HUES48 (cell line): ENCODE data around the gene SEM1.

ENCODE experiments used
- H3K27ac ChIP-seq: one replicate; pipeline ENCODE4 v1.7.0; 2013; ENCODE audit warnings: low read depth, low read length, inconsistent platforms
- H3K27me3 ChIP-seq: 2 replicates; pipeline ENCODE4 v1.6.1; 2013; ENCODE audit warnings: mild to moderate bottlenecking, low read length; ENCODE audit not compliant: control insufficient read depth, insufficient read depth
- H3K36me3 ChIP-seq: 2 replicates; pipeline ENCODE4 v1.6.1; 2013; ENCODE audit warnings: low read length; ENCODE audit not compliant: control insufficient read depth, insufficient read depth
- H3K4me1 ChIP-seq: 2 replicates; pipeline ENCODE4 v1.6.1; 2013; ENCODE audit warnings: mild to moderate bottlenecking, low read length; ENCODE audit not compliant: control insufficient read depth, insufficient read depth
- H3K4me3 ChIP-seq: 2 replicates; pipeline ENCODE4 v1.5.1; 2013; ENCODE audit warnings: mild to moderate bottlenecking, low read depth, low read length
- H3K9ac ChIP-seq: 2 replicates; pipeline ENCODE4 v1.6.1; 2013; ENCODE audit warnings: mild to moderate bottlenecking, low read depth, low read length, moderate library complexity
- H3K9me3 ChIP-seq: 2 replicates; pipeline ENCODE4 v1.6.1; 2013; ENCODE audit warnings: low read length; ENCODE audit not compliant: control insufficient read depth, insufficient read depth

Gene SEM1

DNA sequence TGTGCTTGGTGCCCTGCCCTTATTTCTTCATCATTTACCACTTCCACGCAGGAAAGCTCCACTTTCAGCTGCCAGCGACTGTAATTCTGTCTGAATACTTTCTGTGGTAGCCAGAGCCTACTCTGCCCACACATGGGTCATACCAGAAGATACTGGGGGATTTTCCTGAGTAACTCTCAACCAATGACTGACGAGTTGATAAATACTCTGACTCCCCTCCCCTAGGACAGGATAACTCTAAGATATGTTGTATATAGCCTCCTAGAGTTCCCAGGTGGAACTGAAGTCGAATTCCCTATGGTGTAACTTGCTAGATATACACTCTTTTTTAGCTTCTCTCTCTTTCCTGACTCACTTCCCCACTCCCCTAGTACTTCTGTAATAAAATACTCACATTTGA lies 29.8 kb downstream of the SEM1 start:
- Histone ChIP-seq H3K27ac (no peak overlapping the region), H3K9me3 (no peaks in the 10 kb centered on the region), H3K4me3 (no peak overlapping the region), H3K27me3 (no peaks in the 10 kb centered on the region), H3K4me1 (no peaks in the 10 kb centered on the region), H3K9ac (no peak overlapping the region), H3K36me3 (no peaks in the 10 kb centered on the region)

GRCh38 chr7:96676919-96677318 lies 32.7 kb downstream of the SEM1 start:
- Histone ChIP-seq H3K27ac (no peak overlapping the region), H3K27me3 (no peaks in the 10 kb centered on the region), H3K9ac (no peak overlapping the region), H3K4me1 (no peaks in the 10 kb centered on the region), H3K4me3 (no peak overlapping the region), H3K36me3 (peaks cover 2% of the 10 kb centered on the region; the same call in 1 of the 2 replicates), H3K9me3 (no peaks in the 10 kb centered on the region)

GRCh38 chr7:96675548-96675947 lies 34.1 kb downstream of the SEM1 start:
- H3K27ac ChIP-seq, result no peak overlapping the region
- H3K4me1 ChIP-seq, result no peaks in the 10 kb centered on the region
- no peaks in the 10 kb centered on the region for H3K27me3 ChIP-seq
- no peak overlapping the region for H3K4me3 ChIP-seq
- no peaks in the 10 kb centered on the region for H3K9me3 ChIP-seq
- H3K36me3 ChIP-seq, result peaks cover 2% of the 10 kb centered on the region; the same call in 1 of the 2 replicates
- H3K9ac ChIP-seq, result no peak overlapping the region

- Histone ChIP-seq H3K27me3 (no peaks in the 10 kb centered on the region), H3K9ac (no peak overlapping the region), H3K36me3 (peaks cover 2% of the 10 kb centered on the region; the same call in 1 of the 2 replicates), H3K4me1 (no peaks in the 10 kb centered on the region), H3K9me3 (no peaks in the 10 kb centered on the region), H3K4me3 (no peak overlapping the region), H3K27ac (no peak overlapping the region)
These were observed 35.1 kb downstream of the SEM1 start for GRCh38 chr7:96674565-96674964.

- Histone ChIP-seq H3K27me3 (no peaks in the 10 kb centered on the region), H3K9me3 (no peaks in the 10 kb centered on the region), H3K4me1 (no peaks in the 10 kb centered on the region), H3K9ac (no peak overlapping the region), H3K27ac (no peak overlapping the region), H3K36me3 (peaks cover 2% of the 10 kb centered on the region; the same call in 1 of the 2 replicates), H3K4me3 (no peak overlapping the region)
These were observed 37.8 kb downstream of the SEM1 start for GRCh38 chr7:96671854-96672253.

- no peaks in the 10 kb centered on the region for H3K27me3 ChIP-seq
- H3K9ac ChIP-seq, result no peak overlapping the region
- no peak overlapping the region for H3K4me3 ChIP-seq
- no peak overlapping the region for H3K27ac ChIP-seq
- no peaks in the 10 kb centered on the region for H3K4me1 ChIP-seq
- no peaks in the 10 kb centered on the region for H3K9me3 ChIP-seq
- H3K36me3 ChIP-seq, result peaks cover 2% of the 10 kb centered on the region; the same call in 1 of the 2 replicates
These were observed 39.0 kb downstream of the SEM1 start for GRCh38 chr7:96670338-96671289.

GRCh38 chr7:96669812-96670211 lies 39.8 kb downstream of the SEM1 start:
- H3K9ac ChIP-seq, result no peak overlapping the region
- H3K27me3 ChIP-seq, result no peaks in the 10 kb centered on the region
- no peaks in the 10 kb centered on the region for H3K4me1 ChIP-seq
- no peak overlapping the region for H3K27ac ChIP-seq
- H3K36me3 ChIP-seq, result peaks cover 2% of the 10 kb centered on the region; the same call in 1 of the 2 replicates
- no peaks in the 10 kb centered on the region for H3K9me3 ChIP-seq
- H3K4me3 ChIP-seq, result no peak overlapping the region

- Histone ChIP-seq H3K4me1 (no peaks in the 10 kb centered on the region), H3K9me3 (no peaks in the 10 kb centered on the region), H3K36me3 (no peaks in the 10 kb centered on the region), H3K9ac (no peak overlapping the region), H3K27ac (no peak overlapping the region), H3K27me3 (no peaks in the 10 kb centered on the region), H3K4me3 (no peak overlapping the region)
These were observed 42.6 kb downstream of the SEM1 start for GRCh38 chr7:96667026-96667425.

GRCh38 chr7:96665689-96666088 lies 44.0 kb downstream of the SEM1 start:
- no peaks in the 10 kb centered on the region for H3K36me3 ChIP-seq
- no peak overlapping the region for H3K9ac ChIP-seq
- H3K4me1 ChIP-seq, result no peaks in the 10 kb centered on the region
- no peaks in the 10 kb centered on the region for H3K9me3 ChIP-seq
- H3K4me3 ChIP-seq, result no peak overlapping the region
- no peak overlapping the region for H3K27ac ChIP-seq
- no peaks in the 10 kb centered on the region for H3K27me3 ChIP-seq

- Histone ChIP-seq H3K27me3 (no peaks in the 10 kb centered on the region), H3K36me3 (no peaks in the 10 kb centered on the region), H3K4me1 (no peaks in the 10 kb centered on the region), H3K27ac (no peak overlapping the region), H3K4me3 (no peak overlapping the region), H3K9ac (no peak overlapping the region), H3K9me3 (no peaks in the 10 kb centered on the region)
These were observed 44.9 kb downstream of the SEM1 start for GRCh38 chr7:96664793-96665192.

DNA sequence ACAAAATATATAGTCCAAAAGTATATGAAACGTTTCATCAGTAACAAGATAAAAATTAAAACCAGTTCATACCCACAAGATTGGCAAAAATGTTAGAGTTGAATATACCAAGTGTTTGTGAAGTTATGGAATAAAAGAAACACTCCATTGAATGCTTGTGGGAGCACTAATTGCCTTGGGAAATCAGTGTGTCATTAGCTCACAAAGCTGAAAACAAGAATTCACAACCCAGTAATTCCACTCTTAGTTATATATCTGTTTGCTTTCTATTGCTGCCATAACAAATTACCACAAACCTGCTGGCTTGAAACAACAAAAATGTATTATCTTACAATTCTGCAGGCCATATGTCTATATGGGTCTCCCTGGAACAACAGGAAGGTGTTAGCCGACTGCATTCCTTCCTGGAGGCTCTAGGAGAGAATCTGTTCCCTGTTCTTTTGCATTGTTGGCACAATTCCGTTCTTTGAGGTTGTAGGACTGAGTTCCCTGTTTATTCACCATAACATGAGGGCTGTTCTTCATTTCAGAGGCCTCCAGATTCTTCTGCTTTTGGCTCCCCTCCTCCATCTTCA lies 45.7 kb downstream of the SEM1 start:
- Histone ChIP-seq H3K27ac (no peak overlapping the region), H3K4me1 (no peaks in the 10 kb centered on the region), H3K4me3 (no peak overlapping the region)

More for the DNA sequence above, 45.7 kb downstream of the SEM1 start:
- no peaks in the 10 kb centered on the region for H3K9me3 ChIP-seq
- H3K9ac ChIP-seq, result no peak overlapping the region
- H3K36me3 ChIP-seq, result no peaks in the 10 kb centered on the region
- H3K27me3 ChIP-seq, result no peaks in the 10 kb centered on the region
